NCI-H82 treated with DMSO at 0.1 percent for 48 hours (cell line): ENCODE data around the gene DUSP16.
"Not testable (repeated sequence)": the region's sequence is repeated elsewhere in the genome, so short reads cannot be mapped to it uniquely, and the experiment has no call there.

Experiments used
- DNase-seq: peaks from one replicate; lab custom pipeline; 2025; ENCODE audit not compliant: unreplicated experiment; lab: John Stamatoyannopoulos, UW

The DUSP16 gene

DNA sequence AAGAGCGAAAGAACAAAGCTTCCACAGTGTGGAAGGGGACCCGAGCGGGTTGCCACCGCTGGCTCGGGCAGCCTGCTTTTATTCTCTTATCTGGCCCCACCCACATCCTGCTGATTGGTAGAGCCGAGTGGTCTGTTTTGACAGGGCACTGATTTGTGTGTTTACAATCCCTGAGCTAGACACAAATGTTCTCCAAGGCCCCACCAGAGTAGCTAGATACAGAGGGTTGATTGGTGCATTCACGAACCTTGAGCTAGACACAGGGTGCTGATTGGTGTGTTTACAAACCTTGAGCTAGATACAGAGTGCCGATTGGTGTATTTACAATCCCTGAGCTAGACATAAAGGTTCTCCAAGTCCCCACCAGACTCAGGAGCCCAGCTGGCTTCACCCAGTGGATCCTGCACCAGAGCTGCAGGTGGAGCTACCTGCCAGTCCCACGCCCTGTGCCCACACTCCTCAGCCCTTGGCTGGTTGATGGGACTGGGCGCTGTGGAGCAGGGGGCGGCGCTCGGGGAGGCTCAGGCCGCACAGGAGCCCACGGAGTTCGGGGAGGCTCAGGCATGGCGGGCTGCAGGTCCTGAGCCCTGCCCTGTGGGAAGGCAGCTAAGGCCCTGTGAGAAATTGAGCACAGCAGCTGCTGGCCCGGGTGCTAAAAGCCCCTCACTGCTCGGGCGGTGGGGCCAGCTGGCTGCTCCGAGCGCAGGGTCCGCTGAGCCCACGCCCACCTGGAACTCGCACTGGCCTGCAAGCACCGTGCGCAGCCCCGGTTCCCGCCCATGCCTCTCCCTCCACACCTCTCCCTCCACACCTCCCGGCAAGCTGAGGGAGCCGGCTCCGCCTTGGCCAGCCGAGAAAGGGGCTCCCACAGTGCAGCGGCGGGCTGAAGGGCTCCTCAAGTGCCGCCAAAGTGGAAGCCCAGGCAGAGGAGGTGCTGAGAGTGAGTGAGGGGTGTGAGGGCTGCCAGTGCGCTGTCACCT is 90.4 kb downstream of the DUSP16 start:
- DNase-seq: not testable (repeated sequence)

DNA sequence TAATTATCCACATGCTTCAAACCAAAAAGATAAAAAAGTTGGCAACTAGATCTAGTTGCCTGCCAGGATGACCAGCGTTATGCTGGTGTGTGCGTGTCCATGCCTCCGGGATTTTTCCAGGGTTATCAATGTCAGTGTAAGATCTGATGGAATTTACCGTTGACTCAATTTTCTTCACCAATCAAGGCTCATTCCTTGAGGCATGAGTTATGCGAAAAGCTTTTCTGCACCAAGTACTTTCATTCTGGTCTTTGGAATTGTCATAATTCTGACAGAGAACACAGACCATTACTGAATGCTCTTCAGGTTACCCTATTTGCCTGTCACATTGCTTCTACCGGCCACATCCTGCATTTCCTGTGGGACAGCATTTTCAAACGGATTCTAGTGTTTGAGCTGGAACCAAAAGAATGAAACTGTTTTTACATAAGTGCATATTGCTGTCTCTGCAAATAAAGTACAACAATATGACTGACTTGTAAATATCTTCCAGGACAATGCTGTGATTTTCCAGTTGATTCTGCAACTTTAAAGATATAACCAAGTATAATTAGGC is 91.8 kb downstream of the DUSP16 start:
- no peak for DNase-seq

DNA sequence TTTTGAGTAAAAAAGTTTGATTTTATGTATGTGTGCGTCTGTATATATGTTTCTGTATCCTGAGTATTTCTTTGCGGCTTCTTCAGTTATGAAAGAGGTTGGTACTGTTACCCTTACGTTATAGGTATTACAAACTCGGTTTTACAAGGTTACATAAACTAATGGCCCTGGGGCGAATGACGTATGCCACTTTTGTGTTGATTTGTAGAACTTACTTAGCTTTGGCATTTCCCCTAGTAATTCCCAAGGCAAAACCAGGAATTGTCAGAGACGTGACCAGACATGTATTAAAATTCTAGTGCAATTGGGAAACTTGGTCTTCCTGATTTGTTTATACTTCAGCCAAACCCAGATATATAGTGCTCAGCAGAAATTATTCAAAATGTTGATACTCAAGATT is 93.3 kb downstream of the DUSP16 start:
- DNase-seq: no peak

DNA sequence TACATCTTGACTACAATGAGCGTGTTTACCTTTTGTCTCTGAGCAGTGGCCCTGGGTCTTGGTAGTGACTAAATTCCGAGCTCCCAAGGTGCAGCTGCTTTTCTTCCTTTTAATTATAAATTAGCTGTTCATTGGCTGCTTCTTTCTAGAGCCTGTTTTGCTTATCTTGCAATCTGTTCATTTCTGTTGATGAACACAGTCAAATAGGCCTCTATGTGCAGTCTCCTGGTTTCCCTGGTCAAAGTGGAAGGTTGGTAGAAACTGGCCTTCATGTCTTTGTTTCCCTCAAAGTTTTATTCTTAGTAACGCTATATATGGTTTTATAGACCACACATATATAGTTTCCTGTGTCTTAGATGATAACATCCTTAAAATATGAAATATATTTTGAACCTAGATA is 94.1 kb downstream of the DUSP16 start:
- DNase-seq: no peak

DNA sequence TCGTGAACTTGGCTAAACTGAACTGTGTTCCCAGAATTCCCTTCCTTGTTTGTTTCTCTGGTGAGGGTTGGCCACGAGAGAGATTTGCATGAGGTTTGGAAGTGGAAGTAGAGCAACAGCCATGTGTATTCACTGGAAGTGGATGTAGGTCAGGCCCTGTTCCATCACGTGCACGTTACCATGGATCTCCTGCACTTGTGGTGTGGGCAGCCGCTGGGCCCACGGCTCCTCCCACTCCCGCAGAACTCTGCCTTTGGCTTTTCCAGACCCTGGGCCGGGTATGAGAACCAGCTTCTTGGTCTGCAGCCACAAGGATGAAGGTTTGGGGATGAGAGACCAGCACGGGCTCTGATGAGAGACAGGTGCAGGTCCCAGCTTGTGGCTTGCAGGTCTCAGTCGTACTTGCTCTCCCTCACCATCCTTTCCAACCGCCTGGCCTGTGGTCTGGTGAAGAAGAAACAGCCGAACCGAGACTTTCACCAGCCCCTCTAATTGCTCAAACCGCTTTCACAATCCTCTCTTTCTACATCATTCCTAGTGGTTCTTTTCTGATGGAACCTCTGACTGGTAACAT is 94.9 kb downstream of the DUSP16 start:
- DNase-seq: no peak

DNA sequence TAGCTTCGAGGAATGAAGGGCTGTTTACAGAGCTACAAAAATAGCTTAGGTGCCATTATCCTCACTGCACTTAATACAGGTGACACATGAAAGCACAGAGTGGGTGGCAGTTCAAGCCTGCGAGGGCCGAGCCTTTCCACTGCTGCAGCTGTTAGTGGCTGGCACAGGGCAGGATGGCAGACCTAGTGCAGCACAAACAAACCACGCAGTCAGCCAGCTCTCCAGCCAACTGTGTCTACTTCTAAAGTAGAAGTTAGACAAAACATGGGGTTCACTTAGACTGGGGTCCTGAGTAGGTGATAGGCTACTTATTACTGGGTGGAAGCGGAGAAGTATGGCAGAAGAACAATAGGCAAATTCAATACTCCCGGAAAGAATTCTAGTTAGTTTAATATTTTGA is 95.4 kb downstream of the DUSP16 start:
- DNase-seq: no peak

DNA sequence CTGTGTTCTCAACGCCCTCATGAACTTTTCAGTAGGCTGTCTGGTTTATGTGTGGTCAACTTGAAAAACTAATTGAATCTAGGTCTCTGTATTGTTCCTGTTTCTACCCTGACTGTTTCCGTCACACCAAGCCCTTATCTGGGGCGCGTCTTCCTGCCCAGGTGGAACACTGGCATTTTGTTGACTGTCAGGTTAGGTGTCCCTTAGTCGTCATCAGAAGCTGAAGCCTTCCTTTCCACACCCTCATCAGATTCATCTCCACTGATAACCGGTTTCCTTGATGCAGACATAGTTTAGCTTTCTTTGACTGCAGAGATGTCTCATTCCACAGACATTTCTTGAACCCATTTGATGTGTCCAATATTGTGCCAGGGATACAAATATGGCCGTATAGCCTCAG is 96.5 kb downstream of the DUSP16 start:
- no peak for DNase-seq

DNA sequence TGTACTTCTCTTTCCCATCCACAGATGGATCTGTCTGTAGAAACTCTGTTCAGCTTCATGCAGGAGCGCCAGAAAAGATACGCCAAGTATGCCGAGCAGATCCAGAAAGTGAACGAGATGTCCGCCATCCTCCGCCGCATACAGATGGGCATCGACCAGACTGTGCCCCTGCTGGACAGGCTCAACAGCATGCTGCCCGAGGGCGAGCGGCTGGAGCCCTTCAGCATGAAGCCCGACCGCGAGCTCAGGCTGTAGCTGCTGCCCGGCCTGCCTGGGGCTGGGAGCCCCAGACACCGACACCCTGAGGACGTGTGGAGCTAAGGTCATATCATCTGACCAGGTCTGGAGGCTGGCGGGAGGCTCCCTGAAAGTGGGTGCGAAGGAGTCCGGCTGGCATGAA is 97.1 kb downstream of the DUSP16 start:
- no peak for DNase-seq

DNA sequence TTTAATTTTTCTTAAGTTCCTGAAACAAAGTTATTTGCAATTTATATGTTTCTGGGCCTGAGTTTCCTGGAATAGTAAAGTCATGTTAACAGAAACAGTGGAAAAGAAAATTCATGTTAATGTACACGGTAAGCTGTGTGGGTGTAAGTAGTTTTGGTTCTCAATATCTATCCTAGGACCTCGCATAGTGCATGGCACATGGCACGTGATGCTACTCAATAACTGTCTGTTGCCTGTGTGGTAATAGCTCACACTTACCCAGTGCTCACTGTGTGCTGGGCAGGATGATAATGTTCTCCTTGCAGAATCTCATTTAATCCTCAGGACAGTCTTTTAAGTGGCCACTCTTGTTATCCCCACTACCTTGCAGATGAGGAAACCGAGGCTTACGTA is 100.7 kb downstream of the DUSP16 start:
- no peak for DNase-seq

DNA sequence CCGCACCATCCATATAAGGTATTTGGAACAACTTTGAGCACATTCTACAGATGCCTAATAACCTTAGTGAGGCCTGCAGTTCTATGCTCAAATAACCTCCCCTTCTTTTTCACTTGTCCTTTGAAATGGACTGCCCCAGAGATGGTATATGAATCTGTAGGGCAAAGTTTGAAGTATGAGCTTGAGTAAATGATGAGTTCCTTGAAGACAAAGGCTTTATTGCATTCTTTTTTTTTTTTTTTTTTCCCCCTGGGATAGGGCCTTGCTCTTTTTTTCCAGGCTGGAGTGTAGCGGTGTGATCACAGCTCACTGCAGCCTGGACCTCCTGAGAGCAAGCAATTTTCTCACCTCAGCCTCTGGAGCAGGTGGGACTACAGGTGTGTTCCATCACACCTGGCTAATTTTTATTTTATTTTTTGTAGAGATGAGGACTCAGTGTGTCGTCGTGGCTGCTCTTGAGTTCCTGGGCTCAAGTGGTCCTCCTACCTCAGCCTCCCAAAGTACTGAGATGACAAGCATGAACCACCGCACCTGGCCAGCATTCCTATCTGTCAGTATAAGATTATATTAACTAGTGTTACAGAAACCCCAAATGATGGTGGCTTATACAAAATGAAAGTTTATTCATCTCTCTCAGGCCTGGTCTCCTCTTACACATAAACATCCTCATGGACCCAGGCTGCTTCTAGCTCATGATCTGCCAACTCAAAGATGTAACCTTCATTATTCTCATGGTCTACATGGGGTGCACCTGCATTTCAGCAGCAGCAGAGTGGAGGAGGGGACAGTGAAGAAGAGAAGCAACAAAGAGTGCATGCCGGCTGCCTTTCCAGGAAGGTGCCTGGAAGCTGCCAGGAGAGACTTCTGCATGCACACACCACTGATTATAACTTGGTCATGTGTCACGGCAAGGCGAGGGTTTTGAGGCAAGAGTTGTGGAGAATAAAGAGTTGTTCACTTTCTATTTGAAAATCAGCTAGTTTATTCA is 101.4 kb downstream of the DUSP16 start:
- no peak for DNase-seq

DNA sequence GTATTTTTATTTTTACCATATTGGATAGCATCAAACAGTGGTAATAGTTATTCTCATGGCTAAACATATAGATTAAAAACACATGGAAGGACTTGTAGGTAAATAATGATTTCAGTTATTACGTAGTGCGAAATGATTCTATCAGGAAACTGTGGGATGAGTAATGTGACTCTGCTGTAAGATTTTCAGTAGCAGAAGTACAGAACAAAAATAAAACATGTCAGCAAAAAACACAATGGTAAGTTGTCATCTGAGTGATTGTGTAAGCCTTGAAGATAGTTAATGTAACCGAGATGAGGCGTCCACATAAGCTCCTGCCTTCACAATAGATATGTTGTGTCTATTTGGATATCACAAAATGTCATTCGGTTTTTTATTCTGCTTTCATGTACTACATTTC is 106.0 kb downstream of the DUSP16 start:
- DNase-seq: no peak

DNA sequence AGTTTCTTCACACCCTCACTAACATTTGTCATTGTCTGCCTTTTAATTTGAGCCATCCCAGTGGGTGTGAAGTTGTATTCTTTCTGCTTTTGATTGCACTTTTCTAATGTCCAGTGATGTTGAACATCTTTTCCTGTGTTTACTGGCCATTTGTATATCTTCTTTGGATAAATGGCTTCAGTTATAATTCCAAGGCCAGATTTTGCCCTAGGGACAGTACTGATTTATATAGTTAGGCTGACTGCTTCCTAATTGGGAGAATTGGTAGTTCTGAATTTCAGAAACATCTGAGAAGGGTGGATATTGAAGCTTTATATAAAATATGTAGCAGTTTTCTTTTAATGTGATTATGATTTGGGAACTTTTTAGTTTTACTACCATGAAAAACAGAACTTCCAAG is 108.3 kb downstream of the DUSP16 start:
- DNase-seq: no peak

DNA sequence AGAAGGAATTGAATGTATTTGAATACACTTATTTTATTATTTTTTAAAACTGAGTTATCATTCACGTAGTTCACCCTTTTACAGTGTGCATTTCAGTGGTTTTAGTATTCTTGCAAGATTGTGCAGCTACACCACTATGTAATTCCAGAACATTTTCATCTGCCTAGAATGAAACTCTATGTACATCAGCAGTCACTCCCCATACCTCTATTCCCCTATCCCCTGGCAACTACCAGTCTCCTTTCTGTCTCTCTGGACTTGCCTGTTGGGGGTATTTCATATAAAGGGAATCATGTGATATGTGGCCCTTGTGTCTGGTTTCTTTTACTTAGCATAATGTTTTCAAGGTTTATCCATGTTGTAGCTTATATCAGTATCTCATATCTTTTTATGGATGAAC is 109.0 kb downstream of the DUSP16 start:
- no peak for DNase-seq

DNA sequence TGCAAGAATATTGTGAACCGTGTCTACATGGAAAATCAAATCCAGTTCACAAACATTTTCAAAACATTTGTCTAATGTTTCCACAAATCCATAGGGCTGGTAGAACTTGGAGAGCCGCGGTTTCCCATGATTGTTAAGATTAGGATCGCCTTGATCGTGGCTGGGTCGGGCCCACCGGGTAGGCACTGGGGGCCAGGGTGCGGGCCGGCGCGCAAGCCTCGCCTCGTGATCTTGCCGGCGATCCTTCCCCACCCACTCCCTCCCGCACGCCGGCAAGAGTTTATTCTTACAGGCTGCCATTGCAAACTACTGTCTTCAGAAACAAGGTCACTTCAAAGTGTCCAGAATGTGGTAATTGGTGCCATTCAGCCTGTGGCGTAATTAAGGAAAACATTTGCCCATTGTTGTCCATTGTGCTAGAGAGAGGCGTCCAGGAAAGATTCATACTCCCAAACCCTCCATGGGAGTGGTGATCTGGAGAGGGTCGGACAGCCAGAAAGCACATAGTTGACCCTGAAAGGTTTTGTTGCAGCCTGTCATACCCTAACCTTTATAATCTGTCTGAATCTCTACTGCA is 110.2 kb downstream of the DUSP16 start:
- DNase-seq: no peak

DNA sequence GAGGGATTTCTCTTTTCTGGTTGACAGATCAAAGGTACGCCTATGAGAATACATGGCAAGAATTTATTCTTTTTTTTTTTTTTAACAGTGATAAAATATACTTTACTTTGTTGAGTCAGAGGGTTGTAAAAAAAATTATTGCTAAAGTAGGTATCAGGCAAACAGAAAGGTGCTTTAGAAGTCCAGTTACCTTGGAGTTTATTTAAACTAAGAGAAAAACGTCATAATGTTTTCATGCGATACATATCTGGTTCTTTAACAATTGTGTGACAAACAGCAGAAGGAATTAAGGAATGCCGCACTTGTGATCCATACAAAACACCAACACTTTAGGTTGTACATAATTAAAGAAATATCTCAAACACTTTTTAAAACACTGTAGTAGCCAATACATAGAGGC is 111.6 kb downstream of the DUSP16 start:
- no peak for DNase-seq

DNA sequence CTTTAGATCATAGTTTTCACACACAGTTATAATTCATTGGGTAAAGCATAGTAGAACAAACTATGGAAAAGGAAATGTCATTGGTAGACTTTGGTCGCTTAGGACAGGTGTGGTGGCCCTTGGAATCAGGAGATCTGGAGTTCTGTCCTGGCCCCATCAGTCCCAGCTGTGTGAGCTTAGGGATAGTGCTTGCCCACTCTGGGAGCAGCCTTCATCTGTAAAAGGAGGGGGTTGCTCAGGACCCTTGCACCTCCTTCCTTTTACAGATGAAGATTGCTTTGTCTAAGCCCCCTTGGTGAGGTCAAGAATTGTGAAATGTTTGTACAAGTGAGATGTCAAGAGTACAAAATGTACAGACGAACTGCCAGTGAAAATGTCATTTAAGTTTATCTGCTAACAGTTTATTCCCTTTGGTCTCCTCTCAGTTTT is 112.6 kb downstream of the DUSP16 start:
- DNase-seq: no peak

DNA sequence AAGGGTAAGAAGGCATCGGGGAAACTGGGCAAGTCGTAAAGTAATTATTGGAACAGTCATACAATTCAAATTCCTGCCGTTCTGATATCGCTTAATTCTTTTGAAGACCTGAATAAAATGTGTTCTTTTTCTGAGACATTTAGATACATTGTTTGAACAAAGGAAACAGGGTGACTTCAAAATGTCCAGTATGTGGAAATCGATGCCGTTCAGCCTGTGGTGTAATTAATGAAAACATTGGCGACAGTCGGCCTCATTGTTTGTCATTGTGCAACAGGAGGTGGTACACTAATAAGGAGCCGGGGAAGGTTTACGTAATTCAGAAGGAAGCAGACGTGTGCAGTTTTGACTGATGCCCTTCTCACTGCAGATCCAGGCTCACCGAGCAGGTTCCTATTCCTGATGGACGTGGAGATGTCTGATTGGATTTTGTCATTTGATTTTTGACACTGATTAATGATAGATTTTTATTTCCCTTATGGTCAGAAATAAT is 113.1 kb downstream of the DUSP16 start:
- no peak for DNase-seq

DNA sequence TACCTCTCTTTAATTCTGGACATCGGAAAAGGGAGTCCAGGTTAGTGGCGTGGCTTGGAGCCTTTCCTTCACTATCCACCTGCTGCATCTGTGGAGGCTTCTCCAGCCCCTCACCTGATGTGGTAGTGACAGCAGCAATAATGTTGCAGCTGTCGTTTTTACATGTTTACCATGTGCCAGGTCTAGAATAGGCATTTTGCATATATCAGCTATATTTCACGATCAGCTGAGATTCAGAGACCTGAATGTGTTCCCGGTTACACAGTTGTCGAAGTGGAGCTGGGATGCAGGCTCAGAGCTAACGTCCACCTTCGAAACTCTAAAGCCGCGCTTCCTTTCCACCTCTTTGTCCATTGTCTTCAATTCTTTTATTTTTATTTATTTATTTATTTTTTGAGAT is 114.8 kb downstream of the DUSP16 start:
- no peak for DNase-seq

DNA sequence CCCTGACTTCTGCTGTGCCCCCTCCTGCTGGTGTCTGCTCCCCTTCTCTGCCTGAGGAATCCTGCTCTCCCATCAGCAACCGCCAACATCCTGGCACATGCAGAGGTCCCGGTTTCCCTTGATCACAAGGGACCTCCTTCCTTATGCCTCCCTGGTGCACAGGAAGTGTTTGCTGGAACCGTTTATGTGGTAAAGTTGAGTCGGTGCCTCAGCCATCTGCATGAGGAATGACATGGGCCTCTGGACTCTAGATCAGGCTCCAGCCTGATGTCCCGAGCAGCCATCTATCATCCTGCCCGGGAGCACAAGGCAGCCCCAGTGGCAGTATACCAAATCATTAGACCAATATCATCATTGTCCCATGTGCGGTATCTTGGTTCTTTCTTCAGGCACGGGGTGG is 115.4 kb downstream of the DUSP16 start:
- no peak for DNase-seq

DNA sequence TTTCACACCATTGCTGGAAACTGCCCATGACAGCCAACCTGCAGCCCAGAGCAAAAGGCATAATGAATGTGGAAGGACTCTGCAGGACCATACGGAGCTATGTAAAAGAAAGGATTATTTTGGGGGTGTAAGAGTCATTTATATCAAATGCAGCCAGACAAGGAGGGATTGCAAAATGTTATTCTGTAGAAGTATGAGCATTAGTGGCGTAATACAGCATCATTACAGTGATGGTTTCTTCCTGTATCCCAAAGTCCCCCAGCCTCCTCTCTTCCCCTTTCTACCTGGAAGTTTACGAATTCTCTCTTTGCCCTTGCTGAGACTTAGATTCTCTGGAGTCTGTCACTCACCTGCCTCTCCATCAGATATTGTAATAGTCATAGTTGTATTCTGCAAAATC is 115.9 kb downstream of the DUSP16 start:
- DNase-seq: no peak

DNA sequence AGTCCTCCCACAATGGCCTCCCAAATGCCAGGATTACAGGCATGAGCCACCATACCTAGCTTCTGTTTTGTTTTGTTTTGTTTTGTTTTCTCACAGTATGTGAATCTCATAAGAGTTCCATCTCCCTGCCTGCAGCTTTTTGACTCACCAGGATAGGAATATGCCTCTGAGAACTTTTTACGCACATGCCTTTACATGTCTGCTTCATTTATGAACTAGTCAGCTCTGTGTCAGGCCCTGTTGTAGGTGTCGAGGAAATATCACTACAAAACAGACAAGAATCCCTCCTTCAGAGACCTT is 116.8 kb downstream of the DUSP16 start:
- no peak for DNase-seq
